HepG2 (cell line): ENCODE results near the gene WDR81. TPM values are rescaled to one million over a fixed set of nuclear protein-coding genes. Genes with fewer than 3 reads are reported as not detected.

Source experiments
- CREB1 ChIP-seq, 2 experiments: fragments of 450-650 bp in 1 of 2; IDR thresholded peaks; 2 replicates each; pipeline ENCODE4 v1.6.1; 2016 to 2017; ENCODE audit warnings: control low read depth in 1 of 2, mild to moderate bottlenecking in 1 of 2, missing compliant biosample characterization in 1 of 2, missing genetic modification characterization in 1 of 2
- GABPB1 ChIP-seq: IDR thresholded peaks from 2 replicates; pipeline ENCODE4 v1.6.1; 2016; ENCODE audit warnings: mild to moderate bottlenecking, missing genetic modification reagents, moderate library complexity, missing compliant biosample characterization
- PHF20 ChIP-seq: sonication (generic); formaldehyde crosslinking; IDR thresholded peaks from 2 replicates; pipeline ENCODE4 v1.5.0; 2020; ENCODE audit warnings: mild to moderate bottlenecking, missing genetic modification reagents
- SIX4 ChIP-seq: sonication (generic); formaldehyde crosslinking; IDR thresholded peaks from 2 replicates; pipeline ENCODE4 v1.4.0; 2020; ENCODE audit warnings: missing genetic modification reagents
- XRCC5 ChIP-seq: fragments of 200-400 bp; formaldehyde crosslinking; optimal IDR thresholded peaks from 2 replicates; pipeline ENCODE3; 2017; ENCODE audit warnings: mild to moderate bottlenecking, low read length
- ZBTB8A ChIP-seq: sonication (generic); formaldehyde crosslinking; IDR thresholded peaks from 2 replicates; pipeline ENCODE4 v1.4.0; 2020; ENCODE audit warnings: mild to moderate bottlenecking, low read depth, missing genetic modification reagents, borderline replicate concordance
- ZNF230 ChIP-seq: sonication (generic); formaldehyde crosslinking; IDR thresholded peaks from 2 replicates; pipeline ENCODE4 v1.4.0; 2020; ENCODE audit warnings: mild to moderate bottlenecking, missing genetic modification reagents
- ZNF264 ChIP-seq: sonication (generic); formaldehyde crosslinking; IDR thresholded peaks from 2 replicates; pipeline ENCODE4 v1.4.0; 2020; ENCODE audit warnings: missing genetic modification reagents
- ZNF3 ChIP-seq: IDR thresholded peaks from 2 replicates; pipeline ENCODE4 v1.7.0; 2017; ENCODE audit warnings: inconsistent platforms
- ZNF563 ChIP-seq: sonication (generic); formaldehyde crosslinking; IDR thresholded peaks from 2 replicates; pipeline ENCODE4 v1.8.0; 2022; ENCODE audit warnings: mild to moderate bottlenecking, moderate library complexity, missing genetic modification reagents
- ZNF589 ChIP-seq: sonication (generic); formaldehyde crosslinking; conservative IDR thresholded peaks from 2 replicates; pipeline ENCODE4 v1.8.0; 2022; ENCODE audit warnings: mild to moderate bottlenecking, moderate library complexity, missing genetic modification reagents
- ZNF749 ChIP-seq: sonication (generic); formaldehyde crosslinking; IDR thresholded peaks from 2 replicates; pipeline ENCODE4 v1.8.0; 2022; ENCODE audit warnings: mild to moderate bottlenecking, missing genetic modification reagents, moderate library complexity, borderline replicate concordance
- ZNF891 ChIP-seq: sonication (generic); formaldehyde crosslinking; IDR thresholded peaks from 2 replicates; pipeline ENCODE4 v1.5.0; 2020; ENCODE audit warnings: mild to moderate bottlenecking, missing genetic modification reagents
- ZZZ3 ChIP-seq: sonication (generic); formaldehyde crosslinking; IDR thresholded peaks from 2 replicates; pipeline ENCODE4 v1.4.0; 2020; ENCODE audit warnings: missing genetic modification reagents, mild to moderate bottlenecking, borderline replicate concordance
- polyA plus RNA-seq, 8 experiments: library from polyadenylated mRNA; depleted of rRNA in 3 of 8; stranded (reverse) in 7 of 8; unstranded in 1 of 8; fragments of >200 nt; fragmentation: Illumina TruSeq in 4 of 8; extraction: Trizol in 4 of 8; gene quantifications; 2 replicates each; pipeline versions ENCODE4 v1.2.1 to v1.2.3, GENCODE V29; 2011 to 2016; ENCODE audit warnings: low read depth in 4 of 8, missing spikeins in 1 of 8, mixed read lengths in 1 of 8; ENCODE audit not compliant: insufficient read depth in 1 of 8
- total RNA-seq, 5 experiments: library from RNA; depleted of rRNA; stranded (reverse); fragments of >200 nt; fragmentation: Illumina TruSeq; extraction: Trizol; gene quantifications; 2 replicates each; pipeline ENCODE4 v1.2.3, GENCODE V29; 2016; ENCODE audit warnings: low read depth in 1 of 5
- TF ChIP-seq, protein P1 (sequence below): sonication (generic); formaldehyde crosslinking; IDR thresholded peaks from 2 replicates; pipeline ENCODE4 v1.4.0; 2020; ENCODE audit warnings: mild to moderate bottlenecking, low read depth, missing genetic modification reagents
- TF ChIP-seq, protein P2 (sequence below): sonication (generic); formaldehyde crosslinking; IDR thresholded peaks from 2 replicates; pipeline ENCODE4 v1.4.0; 2020; ENCODE audit warnings: missing genetic modification reagents
- TF ChIP-seq, protein P3 (sequence below): sonication (generic); formaldehyde crosslinking; IDR thresholded peaks from 2 replicates; pipeline ENCODE4 v1.5.1; 2020; ENCODE audit warnings: mild to moderate bottlenecking, missing genetic modification reagents, moderate library complexity

Gene WDR81
- total and polyA plus RNA-seq, 2 of the 13 experiments (the other 11 are each of a cell fraction or from before 2014, with no cell fraction given): 9.1 to 16.7 TPM

- peak; percentile 51; the same call in 1 of the 2 replicates for TF ChIP-seq ZNF563 (CRISPR knock-in tag)
- no peak for TF ChIP-seq ZNF230 (CRISPR knock-in tag)
- no peak for TF ChIP-seq ZBTB8A (CRISPR knock-in tag)
- no peak for TF ChIP-seq SIX4
- no peak for TF ChIP-seq XRCC5
- TF ChIP-seq, protein P1, sequence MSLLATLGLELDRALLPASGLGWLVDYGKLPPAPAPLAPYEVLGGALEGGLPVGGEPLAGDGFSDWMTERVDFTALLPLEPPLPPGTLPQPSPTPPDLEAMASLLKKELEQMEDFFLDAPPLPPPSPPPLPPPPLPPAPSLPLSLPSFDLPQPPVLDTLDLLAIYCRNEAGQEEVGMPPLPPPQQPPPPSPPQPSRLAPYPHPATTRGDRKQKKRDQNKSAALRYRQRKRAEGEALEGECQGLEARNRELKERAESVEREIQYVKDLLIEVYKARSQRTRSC (CRISPR knock-in tag): no peak
- TF ChIP-seq ZZZ3 (CRISPR knock-in tag): 0 out of 2 replicates have a peak, but pooled peaks have one; percentile 44
- TF ChIP-seq PHF20 (CRISPR knock-in tag): peak; percentile 87
- TF ChIP-seq ZNF3 (CRISPR knock-in tag): no peak
- peak; percentile 85 for TF ChIP-seq GABPB1 (CRISPR knock-in tag)
- TF ChIP-seq ZNF589: no peak
- no peak for TF ChIP-seq ZNF264 (CRISPR knock-in tag)
- TF ChIP-seq, protein P2, sequence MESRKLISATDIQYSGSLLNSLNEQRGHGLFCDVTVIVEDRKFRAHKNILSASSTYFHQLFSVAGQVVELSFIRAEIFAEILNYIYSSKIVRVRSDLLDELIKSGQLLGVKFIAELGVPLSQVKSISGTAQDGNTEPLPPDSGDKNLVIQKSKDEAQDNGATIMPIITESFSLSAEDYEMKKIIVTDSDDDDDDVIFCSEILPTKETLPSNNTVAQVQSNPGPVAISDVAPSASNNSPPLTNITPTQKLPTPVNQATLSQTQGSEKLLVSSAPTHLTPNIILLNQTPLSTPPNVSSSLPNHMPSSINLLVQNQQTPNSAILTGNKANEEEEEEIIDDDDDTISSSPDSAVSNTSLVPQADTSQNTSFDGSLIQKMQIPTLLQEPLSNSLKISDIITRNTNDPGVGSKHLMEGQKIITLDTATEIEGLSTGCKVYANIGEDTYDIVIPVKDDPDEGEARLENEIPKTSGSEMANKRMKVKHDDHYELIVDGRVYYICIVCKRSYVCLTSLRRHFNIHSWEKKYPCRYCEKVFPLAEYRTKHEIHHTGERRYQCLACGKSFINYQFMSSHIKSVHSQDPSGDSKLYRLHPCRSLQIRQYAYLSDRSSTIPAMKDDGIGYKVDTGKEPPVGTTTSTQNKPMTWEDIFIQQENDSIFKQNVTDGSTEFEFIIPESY (CRISPR knock-in tag): no peak
- TF ChIP-seq, protein P3, sequence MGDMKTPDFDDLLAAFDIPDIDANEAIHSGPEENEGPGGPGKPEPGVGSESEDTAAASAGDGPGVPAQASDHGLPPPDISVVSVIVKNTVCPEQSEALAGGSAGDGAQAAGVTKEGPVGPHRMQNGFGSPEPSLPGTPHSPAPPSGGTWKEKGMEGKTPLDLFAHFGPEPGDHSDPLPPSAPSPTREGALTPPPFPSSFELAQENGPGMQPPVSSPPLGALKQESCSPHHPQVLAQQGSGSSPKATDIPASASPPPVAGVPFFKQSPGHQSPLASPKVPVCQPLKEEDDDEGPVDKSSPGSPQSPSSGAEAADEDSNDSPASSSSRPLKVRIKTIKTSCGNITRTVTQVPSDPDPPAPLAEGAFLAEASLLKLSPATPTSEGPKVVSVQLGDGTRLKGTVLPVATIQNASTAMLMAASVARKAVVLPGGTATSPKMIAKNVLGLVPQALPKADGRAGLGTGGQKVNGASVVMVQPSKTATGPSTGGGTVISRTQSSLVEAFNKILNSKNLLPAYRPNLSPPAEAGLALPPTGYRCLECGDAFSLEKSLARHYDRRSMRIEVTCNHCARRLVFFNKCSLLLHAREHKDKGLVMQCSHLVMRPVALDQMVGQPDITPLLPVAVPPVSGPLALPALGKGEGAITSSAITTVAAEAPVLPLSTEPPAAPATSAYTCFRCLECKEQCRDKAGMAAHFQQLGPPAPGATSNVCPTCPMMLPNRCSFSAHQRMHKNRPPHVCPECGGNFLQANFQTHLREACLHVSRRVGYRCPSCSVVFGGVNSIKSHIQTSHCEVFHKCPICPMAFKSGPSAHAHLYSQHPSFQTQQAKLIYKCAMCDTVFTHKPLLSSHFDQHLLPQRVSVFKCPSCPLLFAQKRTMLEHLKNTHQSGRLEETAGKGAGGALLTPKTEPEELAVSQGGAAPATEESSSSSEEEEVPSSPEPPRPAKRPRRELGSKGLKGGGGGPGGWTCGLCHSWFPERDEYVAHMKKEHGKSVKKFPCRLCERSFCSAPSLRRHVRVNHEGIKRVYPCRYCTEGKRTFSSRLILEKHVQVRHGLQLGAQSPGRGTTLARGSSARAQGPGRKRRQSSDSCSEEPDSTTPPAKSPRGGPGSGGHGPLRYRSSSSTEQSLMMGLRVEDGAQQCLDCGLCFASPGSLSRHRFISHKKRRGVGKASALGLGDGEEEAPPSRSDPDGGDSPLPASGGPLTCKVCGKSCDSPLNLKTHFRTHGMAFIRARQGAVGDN: peak; percentile 90
- TF ChIP-seq ZNF891: peak; percentile 61; the same call in 1 of the 2 replicates
- no peak for TF ChIP-seq ZNF749 (CRISPR knock-in tag)
- peak; percentile 46; the same call in 1 of the 2 replicates for TF ChIP-seq CREB1 (IDR thresholded peaks at IDR 0.05)
- TF ChIP-seq CREB1 (CRISPR knock-in tag; IDR thresholded peaks at IDR 0.05): no peak
Observed at GRCh38 chr17:1724351-1724868, at the start of gene WDR81 (continued).
